ENCODE measurements around the gene FOXG1. TPM values are rescaled to one million over a fixed set of nuclear protein-coding genes. Genes with fewer than 3 reads are reported as not detected.

The FOXG1 gene
- total and polyA plus RNA-seq, 8 donors = 0.13 to 0.89 TPM; not detected in 6

DNA sequence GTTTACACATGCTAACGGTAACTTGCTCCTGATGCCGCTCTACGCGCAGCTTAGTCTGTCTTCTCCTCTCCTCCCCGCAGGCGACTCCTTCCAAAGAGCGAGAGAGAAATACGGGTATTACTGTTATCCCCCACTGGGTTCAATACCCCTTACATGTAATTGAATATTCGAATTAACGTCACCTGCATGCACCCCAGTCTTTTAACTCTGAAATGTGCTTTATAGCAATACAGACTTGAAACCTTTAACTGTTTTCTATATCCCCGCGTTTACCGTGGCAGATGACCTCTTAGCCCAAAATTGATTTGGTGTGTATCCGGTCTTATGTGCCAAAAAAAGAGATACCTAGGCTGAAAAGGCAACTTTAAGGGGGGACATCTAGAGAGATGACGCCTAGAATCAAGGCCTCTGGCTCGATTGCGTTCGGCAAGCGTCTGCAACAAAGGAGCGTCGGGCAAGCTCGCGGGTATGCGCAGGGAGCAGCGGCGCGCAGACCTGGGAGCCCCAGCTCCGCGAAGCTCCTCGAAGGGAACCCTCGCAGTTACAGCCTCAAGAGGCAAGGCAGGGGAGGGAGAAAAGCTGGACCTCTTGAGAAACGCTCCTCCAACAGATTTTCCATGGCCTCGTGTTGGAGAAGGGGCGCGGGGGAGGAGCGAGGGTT is 6.8 kb upstream of the FOXG1 start:
- H3K4me1 ChIP-seq = peaks cover 0 to 21% (median 9%) of the 10 kb centered on the region in 4 donors
- H3K27me3 ChIP-seq = peaks cover 30 to 100% (median 97%) of the 10 kb centered on the region in 3 donors
- TF ChIP-seq, protein P1, sequence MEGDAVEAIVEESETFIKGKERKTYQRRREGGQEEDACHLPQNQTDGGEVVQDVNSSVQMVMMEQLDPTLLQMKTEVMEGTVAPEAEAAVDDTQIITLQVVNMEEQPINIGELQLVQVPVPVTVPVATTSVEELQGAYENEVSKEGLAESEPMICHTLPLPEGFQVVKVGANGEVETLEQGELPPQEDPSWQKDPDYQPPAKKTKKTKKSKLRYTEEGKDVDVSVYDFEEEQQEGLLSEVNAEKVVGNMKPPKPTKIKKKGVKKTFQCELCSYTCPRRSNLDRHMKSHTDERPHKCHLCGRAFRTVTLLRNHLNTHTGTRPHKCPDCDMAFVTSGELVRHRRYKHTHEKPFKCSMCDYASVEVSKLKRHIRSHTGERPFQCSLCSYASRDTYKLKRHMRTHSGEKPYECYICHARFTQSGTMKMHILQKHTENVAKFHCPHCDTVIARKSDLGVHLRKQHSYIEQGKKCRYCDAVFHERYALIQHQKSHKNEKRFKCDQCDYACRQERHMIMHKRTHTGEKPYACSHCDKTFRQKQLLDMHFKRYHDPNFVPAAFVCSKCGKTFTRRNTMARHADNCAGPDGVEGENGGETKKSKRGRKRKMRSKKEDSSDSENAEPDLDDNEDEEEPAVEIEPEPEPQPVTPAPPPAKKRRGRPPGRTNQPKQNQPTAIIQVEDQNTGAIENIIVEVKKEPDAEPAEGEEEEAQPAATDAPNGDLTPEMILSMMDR (IDR thresholded peaks at IDR 0.05) = no peak
- TF ChIP-seq EP300 (IDR thresholded peaks at IDR 0.05) (no peak), POLR2A (IDR thresholded peaks at IDR 0.05) (no peak), POLR2AphosphoS5 (IDR thresholded peaks at IDR 0.05) (no peak)
- H3K9me3 ChIP-seq = peaks cover 0 to 6% (median 0%) of the 10 kb centered on the region in 4 donors
- no peak overlapping the region for H3K27ac ChIP-seq
- intact Hi-C loops (cut with DNase I; ENCODE audit: low total_unique reads) = loop anchor here (10.0 kb wide), 2 partner anchors 775 to 1455 kb away; no protein-coding TSS in a partner anchor
- H3K36me3 ChIP-seq = no peaks in the 10 kb centered on the region
- 7 to 9% (median 8%) methylated on average over 27 to 36 of the region's 36 CpGs for WGBS, 5 donors
- no peak overlapping the region for H3K4me3 ChIP-seq
- DNase-seq = no peak

DNA sequence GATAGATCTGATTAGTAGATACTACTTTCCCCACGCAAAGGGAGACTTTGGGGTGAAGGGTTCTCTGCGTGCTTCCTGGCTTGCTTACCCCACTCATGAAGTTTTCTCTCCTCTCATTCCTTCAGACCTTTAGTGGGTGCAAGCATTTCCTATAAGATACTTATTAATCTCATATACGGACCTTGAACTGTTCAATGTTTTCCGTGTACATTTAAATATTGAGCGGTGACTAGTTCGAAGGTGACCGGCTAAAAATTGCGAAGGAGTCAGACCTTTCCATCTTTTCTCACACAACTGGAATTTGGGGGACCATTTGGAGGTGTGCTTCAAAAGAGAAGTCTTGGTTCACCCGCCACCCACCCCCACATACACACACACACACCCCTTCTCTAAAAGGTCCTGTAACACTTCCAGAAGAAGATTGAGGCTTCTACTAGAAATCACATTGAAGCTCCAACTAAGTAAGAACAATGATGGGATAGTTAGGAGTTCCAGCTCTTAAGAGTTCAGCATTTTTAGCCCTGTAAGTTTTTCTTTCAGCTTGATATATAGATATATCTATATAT is 6.1 kb upstream of the FOXG1 start:
- no peak for DNase-seq
- intact Hi-C loops (cut with DNase I; ENCODE audit: low total_unique reads) = no loop called here
- TF ChIP-seq POLR2A (IDR thresholded peaks at IDR 0.05) (no peak), EP300 (IDR thresholded peaks at IDR 0.05) (no peak), POLR2AphosphoS5 (IDR thresholded peaks at IDR 0.05) (no peak)
- TF ChIP-seq, protein P1 (IDR thresholded peaks at IDR 0.05) = no peak
- peaks cover under 1 to 21% (median 11%) of the 10 kb centered on the region in 4 donors for H3K4me1 ChIP-seq
- H3K4me3 ChIP-seq = no peak overlapping the region
- H3K27me3 ChIP-seq = peaks cover 30 to 100% (median 97%) of the 10 kb centered on the region in 3 donors
- peaks cover 0 to 14% (median 2%) of the 10 kb centered on the region in 4 donors for H3K9me3 ChIP-seq
- WGBS, 5 donors = 8 to 18% (median 11%) methylated on average over 9 of the region's 9 CpGs
- no peak overlapping the region for H3K27ac ChIP-seq
- H3K36me3 ChIP-seq = no peaks in the 10 kb centered on the region

DNA sequence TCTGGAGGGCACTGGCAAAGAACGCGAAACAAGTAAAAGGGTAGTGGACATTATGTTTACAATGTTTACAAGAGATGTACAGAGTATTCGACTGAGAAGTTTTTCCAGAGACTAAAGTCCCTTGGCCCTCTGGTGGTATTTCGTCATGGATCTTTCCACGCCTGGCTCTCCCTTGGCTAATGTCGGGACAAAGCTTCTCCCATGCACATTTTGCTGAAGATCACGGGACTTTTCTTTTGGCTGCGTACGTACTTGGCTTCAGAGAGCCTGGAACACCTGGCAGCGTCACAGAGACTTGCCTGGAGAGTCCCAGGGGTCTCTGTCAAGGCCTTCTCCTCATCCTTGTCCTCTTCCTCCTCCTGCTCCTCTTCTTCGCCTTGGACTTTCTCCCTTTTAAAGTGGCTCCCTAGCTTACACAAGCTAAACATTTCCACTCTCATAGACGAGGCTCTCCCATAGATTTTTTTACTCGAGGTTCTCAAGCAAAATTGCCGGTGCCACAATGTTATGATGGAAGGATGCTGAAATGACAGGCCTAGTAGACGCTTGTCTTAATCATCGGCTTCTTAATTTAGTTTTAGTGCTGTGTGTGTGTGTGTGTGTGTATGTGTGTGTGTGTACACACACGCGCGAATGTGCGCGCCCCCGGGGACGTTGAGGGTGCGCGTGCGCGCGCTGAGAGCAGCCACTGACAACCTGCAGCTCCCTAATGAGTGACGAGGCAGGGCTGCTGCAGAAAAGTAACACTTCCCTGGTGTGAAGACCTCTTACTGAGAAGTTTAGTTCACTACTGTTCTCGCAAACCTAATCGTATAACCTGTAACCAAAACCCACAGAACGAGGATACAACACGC is 4.9 kb upstream of the FOXG1 start:
- TF ChIP-seq POLR2AphosphoS5 (IDR thresholded peaks at IDR 0.05) = no peak
- TF ChIP-seq, protein P1 (IDR thresholded peaks at IDR 0.05) = no peak
- TF ChIP-seq EP300 (IDR thresholded peaks at IDR 0.05) = no peak
- no peak for TF ChIP-seq POLR2A (IDR thresholded peaks at IDR 0.05)
- DNase-seq = no peak
- Histone ChIP-seq H3K4me3 (no peak overlapping the region), H3K9me3 (peaks cover 0 to 25% (median 7%) of the 10 kb centered on the region in 4 donors), H3K4me1 (peaks cover 12 to 32% (median 22%) of the 10 kb centered on the region in 4 donors), H3K36me3 (no peaks in the 10 kb centered on the region), H3K27me3 (peaks cover 37 to 100% (median 97%) of the 10 kb centered on the region in 3 donors), H3K27ac (no peak overlapping the region)
- WGBS, 5 donors = 7 to 15% (median 10%) methylated on average over 33 of the region's 33 CpGs
- intact Hi-C loops (cut with DNase I; ENCODE audit: low total_unique reads) = no loop called here

DNA sequence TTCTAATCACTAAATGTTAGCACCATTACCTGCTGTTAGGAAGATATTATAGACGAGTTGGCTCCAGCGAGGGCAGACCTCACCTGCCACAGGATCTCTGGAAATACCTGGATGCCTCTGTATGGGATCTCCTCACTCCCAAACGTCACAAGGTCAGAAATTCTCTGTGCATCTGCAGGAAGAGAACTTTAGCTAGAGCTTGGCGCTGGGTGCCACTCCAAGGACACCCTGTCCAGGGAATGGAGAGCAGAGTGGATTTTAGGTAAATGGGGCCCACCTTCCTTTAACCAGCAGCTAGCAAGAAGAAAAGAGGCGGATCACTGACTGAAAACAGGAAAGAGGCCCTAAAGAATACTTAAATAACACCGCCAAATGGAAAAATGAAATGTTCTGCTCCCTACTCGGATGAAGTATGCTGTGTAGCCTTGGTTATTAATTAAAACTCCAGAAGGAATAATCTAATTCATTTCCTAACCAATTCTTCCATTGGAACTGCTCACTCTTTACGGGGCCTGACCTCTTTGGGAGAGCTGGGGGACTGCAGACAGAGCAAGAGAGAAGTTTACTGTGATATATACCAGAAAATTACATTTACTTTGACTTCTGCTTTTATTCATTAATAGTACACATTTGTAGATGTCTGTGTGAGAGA is 4.2 kb upstream of the FOXG1 start:
- H3K36me3 ChIP-seq = no peaks in the 10 kb centered on the region
- H3K4me3 ChIP-seq = no peak overlapping the region
- H3K27ac ChIP-seq = no peak overlapping the region
- intact Hi-C loops (cut with DNase I; ENCODE audit: low total_unique reads) = no loop called here
- WGBS, 5 donors = 10 to 17% (median 13%) methylated on average over 8 of the region's 8 CpGs
- H3K4me1 ChIP-seq = peaks cover 14 to 35% (median 25%) of the 10 kb centered on the region in 4 donors
- H3K27me3 ChIP-seq = peaks cover 38 to 100% (median 92%) of the 10 kb centered on the region in 3 donors
- no peak for DNase-seq
- peaks cover 0 to 27% (median 8%) of the 10 kb centered on the region in 4 donors for H3K9me3 ChIP-seq
- TF ChIP-seq EP300 (IDR thresholded peaks at IDR 0.05) (no peak), POLR2AphosphoS5 (IDR thresholded peaks at IDR 0.05) (no peak), POLR2A (IDR thresholded peaks at IDR 0.05) (no peak)
- TF ChIP-seq, protein P1 (IDR thresholded peaks at IDR 0.05) = no peak
